Astrocyte (in vitro differentiated cells and primary cell): ENCODE measurements around the gene FGF1.

Experiments used
- EZH2 ChIP-seq: IDR thresholded peaks from 2 replicates; pipeline ENCODE4 v1.6.1; 2012; ENCODE audit warnings: mild to moderate bottlenecking, low read length, inconsistent platforms; ENCODE audit not compliant: insufficient read depth
- TF ChIP-seq, protein P1 (sequence below): IDR thresholded peaks from 2 replicates; pipeline ENCODE4 v1.5.1; 2011; ENCODE audit warnings: low read depth, mild to moderate bottlenecking, inconsistent platforms, low read length, moderate library complexity; ENCODE audit not compliant: insufficient read depth

DNA sequence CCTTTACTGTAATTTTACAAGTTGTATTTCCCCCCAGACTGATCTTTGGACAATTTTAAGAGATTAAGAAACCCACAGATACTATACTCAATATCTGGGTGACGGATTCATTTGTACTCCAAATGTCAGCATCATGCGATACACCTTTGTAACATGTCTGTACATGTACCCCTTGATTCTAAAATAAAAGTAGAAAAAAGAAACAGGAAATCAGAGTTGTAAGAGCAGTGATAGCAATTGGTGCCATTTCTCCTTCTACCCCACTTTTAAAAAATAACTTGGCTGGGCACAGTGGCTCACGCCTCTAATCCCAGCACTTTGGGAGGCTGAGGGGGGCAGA, 116.9 kb downstream of the FGF1 start:
- TF ChIP-seq, protein P1, sequence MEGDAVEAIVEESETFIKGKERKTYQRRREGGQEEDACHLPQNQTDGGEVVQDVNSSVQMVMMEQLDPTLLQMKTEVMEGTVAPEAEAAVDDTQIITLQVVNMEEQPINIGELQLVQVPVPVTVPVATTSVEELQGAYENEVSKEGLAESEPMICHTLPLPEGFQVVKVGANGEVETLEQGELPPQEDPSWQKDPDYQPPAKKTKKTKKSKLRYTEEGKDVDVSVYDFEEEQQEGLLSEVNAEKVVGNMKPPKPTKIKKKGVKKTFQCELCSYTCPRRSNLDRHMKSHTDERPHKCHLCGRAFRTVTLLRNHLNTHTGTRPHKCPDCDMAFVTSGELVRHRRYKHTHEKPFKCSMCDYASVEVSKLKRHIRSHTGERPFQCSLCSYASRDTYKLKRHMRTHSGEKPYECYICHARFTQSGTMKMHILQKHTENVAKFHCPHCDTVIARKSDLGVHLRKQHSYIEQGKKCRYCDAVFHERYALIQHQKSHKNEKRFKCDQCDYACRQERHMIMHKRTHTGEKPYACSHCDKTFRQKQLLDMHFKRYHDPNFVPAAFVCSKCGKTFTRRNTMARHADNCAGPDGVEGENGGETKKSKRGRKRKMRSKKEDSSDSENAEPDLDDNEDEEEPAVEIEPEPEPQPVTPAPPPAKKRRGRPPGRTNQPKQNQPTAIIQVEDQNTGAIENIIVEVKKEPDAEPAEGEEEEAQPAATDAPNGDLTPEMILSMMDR: no peak
- TF ChIP-seq EZH2: no peak
